HepG2 (cell line): ENCODE results near the gene RHBDL1. TPM values are rescaled to one million over a fixed set of nuclear protein-coding genes. Genes with fewer than 3 reads are reported as not detected.

Source experiments
- ATF7-NPFF ChIP-seq: sonication (generic); formaldehyde crosslinking; IDR thresholded peaks from 2 replicates; pipeline ENCODE4 v1.8.1; 2023; ENCODE audit warnings: mild to moderate bottlenecking, low read depth, missing genetic modification reagents, moderate library complexity
- ELK4 ChIP-seq: sonication (generic); formaldehyde crosslinking; IDR thresholded peaks from 2 replicates; pipeline ENCODE4 v1.9.0; 2021; ENCODE audit warnings: missing genetic modification reagents, borderline replicate concordance
- KLF9 ChIP-seq: IDR thresholded peaks from 2 replicates; pipeline ENCODE4 v1.6.1; 2016; ENCODE audit warnings: low read depth
- NFKBIZ ChIP-seq: IDR thresholded peaks from 2 replicates; pipeline ENCODE4 v1.6.1; 2018; ENCODE audit warnings: missing genetic modification reagents, missing compliant biosample characterization
- PATZ1 ChIP-seq: sonication (generic); formaldehyde crosslinking; IDR thresholded peaks from 2 replicates; pipeline ENCODE4 v1.4.0; 2020; ENCODE audit warnings: missing genetic modification reagents
- PRPF4 ChIP-seq: fragments of 200-400 bp; formaldehyde crosslinking; IDR thresholded peaks from 2 replicates; pipeline ENCODE4 v1.6.1; 2016; ENCODE audit warnings: low read length, low read depth; ENCODE audit not compliant: poor library complexity, severe bottlenecking
- ZBTB10 ChIP-seq: sonication (generic); formaldehyde crosslinking; IDR thresholded peaks from 2 replicates; pipeline ENCODE4 v1.4.0; 2020; ENCODE audit warnings: missing genetic modification reagents, borderline replicate concordance
- ZBTB40 ChIP-seq, 2 experiments: fragments of 450-650 bp in 1 of 2; sonication (generic) in 1 of 2; formaldehyde crosslinking in 1 of 2; IDR thresholded peaks; 2 replicates each; pipeline versions ENCODE4 v1.6.1 to v1.8.0; 2016 to 2022; ENCODE audit warnings: antibody characterized with exemption in 1 of 2, mild to moderate bottlenecking in 1 of 2, missing genetic modification reagents in 1 of 2
- ZMYM3 ChIP-seq: sonication (generic); formaldehyde crosslinking; IDR thresholded peaks from 2 replicates; pipeline ENCODE4 v1.5.1; 2020; ENCODE audit warnings: mild to moderate bottlenecking, missing genetic modification reagents
- ZNF251 ChIP-seq: sonication (generic); formaldehyde crosslinking; IDR thresholded peaks from 2 replicates; pipeline ENCODE4 v1.9.0; 2021; ENCODE audit warnings: mild to moderate bottlenecking, missing genetic modification reagents
- ZNF350 ChIP-seq: sonication (generic); formaldehyde crosslinking; IDR thresholded peaks from 2 replicates; pipeline ENCODE4 v1.4.0; 2020; ENCODE audit warnings: mild to moderate bottlenecking, low read depth, missing genetic modification reagents, borderline replicate concordance
- ZNF552 ChIP-seq: sonication (generic); formaldehyde crosslinking; IDR thresholded peaks from 2 replicates; pipeline ENCODE4 v1.9.0; 2022; ENCODE audit warnings: missing genetic modification reagents, mild to moderate bottlenecking, borderline replicate concordance
- ZNF747 ChIP-seq: sonication (generic); formaldehyde crosslinking; IDR thresholded peaks from 2 replicates; pipeline ENCODE4 v1.8.1; 2023; ENCODE audit warnings: missing genetic modification reagents, mild to moderate bottlenecking, borderline replicate concordance
- polyA plus RNA-seq, 8 experiments: library from polyadenylated mRNA; depleted of rRNA in 3 of 8; stranded (reverse) in 7 of 8; unstranded in 1 of 8; fragments of >200 nt; fragmentation: Illumina TruSeq in 4 of 8; extraction: Trizol in 4 of 8; gene quantifications; 2 replicates each; pipeline versions ENCODE4 v1.2.1 to v1.2.3, GENCODE V29; 2011 to 2016; ENCODE audit warnings: low read depth in 4 of 8, missing spikeins in 1 of 8, mixed read lengths in 1 of 8; ENCODE audit not compliant: insufficient read depth in 1 of 8
- total RNA-seq, 5 experiments: library from RNA; depleted of rRNA; stranded (reverse); fragments of >200 nt; fragmentation: Illumina TruSeq; extraction: Trizol; gene quantifications; 2 replicates each; pipeline ENCODE4 v1.2.3, GENCODE V29; 2016; ENCODE audit warnings: low read depth in 1 of 5

Gene RHBDL1
- total and polyA plus RNA-seq, 2 of the 13 experiments (the other 11 are each of a cell fraction or from before 2014, with no cell fraction given), result 1.8 to 3.8 TPM

- TF ChIP-seq ZBTB40 (IDR thresholded peaks at IDR 0.05) (no peak), ZBTB40 (CRISPR knock-in tag; IDR thresholded peaks at IDR 0.05) (0 out of 2 replicates have a peak, but pooled peaks have one; percentile 19), NFKBIZ (CRISPR knock-in tag) (no peak), ZNF747 (CRISPR knock-in tag) (peak; percentile 72; the same call in 1 of the 2 replicates), ZNF350 (CRISPR knock-in tag) (peak; percentile 34), ELK4 (CRISPR knock-in tag) (no peak), PRPF4 (no peak), KLF9 (CRISPR knock-in tag) (0 out of 2 replicates have a peak, but pooled peaks have one; percentile 64), ZNF251 (0 out of 2 replicates have a peak, but pooled peaks have one; percentile 9), ZMYM3 (no peak), ZNF552 (CRISPR knock-in tag) (no peak), ZBTB10 (no peak; the same call in 1 of the 2 replicates), PATZ1 (CRISPR knock-in tag) (peak; percentile 73), ATF7-NPFF (CRISPR knock-in tag) (peak; percentile 24; the same call in 1 of the 2 replicates)
Observed at GRCh38 chr16:630815-631405, 44.6 kb upstream of the RHBDL1 start, which contains the start of gene WFIKKN1 (continued).
